ENCODE results near the gene LRRC4C. TPM values are rescaled to one million over a fixed set of nuclear protein-coding genes. Genes with fewer than 3 reads are reported as not detected.
A peak's percentile ranks its signal among the peaks of the same experiment; 100 is the strongest.

Gene LRRC4C
- total RNA-seq, 1 donor from 2014 or later, result 16.9 TPM

DNA sequence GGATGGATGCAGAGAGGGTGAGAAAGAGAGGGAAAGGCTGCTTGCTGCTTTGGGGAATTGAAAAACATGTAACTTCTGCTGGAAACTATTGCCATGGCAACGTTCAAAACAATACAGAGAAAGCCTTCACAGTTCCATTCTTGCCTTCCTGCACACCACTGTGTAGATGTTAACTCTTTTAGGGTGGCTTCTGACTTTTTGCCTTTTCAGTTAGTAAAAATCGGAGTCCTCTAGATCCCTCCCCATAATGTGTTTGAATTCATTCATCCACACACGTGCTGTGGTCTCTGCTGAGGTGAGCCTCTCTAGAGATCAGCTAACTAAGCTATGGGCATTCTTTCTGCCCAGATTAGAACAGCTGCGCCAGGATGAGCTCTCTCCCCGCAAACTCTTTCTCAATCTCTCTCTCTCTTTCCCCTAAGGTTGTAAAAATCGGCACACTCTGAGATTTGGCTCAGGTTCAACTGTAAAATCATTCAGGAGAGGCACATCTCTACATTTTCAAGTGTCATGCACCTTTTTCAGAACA, 1178.3 kb downstream of the LRRC4C start:
- Mint-ChIP-seq H3K4me3 (no peak overlapping the region), H3K36me3 (peaks cover 5% of the 10 kb centered on the region), H3K27me3 (ENCODE audit: low read depth) (peaks cover 41% of the 10 kb centered on the region), H3K9me3 (no peaks in the 10 kb centered on the region), H3K27ac (peak overlapping the region; percentile 63), H3K4me1 (peaks cover 22% of the 10 kb centered on the region)
- no peak for TF ChIP-seq CTCF (IDR thresholded peaks at IDR 0.05; ENCODE audit: unreplicated experiment)
- no peak for DNase-seq (ENCODE audit: low spot score in 2 of 2, unreplicated experiment in 2 of 2)

DNA sequence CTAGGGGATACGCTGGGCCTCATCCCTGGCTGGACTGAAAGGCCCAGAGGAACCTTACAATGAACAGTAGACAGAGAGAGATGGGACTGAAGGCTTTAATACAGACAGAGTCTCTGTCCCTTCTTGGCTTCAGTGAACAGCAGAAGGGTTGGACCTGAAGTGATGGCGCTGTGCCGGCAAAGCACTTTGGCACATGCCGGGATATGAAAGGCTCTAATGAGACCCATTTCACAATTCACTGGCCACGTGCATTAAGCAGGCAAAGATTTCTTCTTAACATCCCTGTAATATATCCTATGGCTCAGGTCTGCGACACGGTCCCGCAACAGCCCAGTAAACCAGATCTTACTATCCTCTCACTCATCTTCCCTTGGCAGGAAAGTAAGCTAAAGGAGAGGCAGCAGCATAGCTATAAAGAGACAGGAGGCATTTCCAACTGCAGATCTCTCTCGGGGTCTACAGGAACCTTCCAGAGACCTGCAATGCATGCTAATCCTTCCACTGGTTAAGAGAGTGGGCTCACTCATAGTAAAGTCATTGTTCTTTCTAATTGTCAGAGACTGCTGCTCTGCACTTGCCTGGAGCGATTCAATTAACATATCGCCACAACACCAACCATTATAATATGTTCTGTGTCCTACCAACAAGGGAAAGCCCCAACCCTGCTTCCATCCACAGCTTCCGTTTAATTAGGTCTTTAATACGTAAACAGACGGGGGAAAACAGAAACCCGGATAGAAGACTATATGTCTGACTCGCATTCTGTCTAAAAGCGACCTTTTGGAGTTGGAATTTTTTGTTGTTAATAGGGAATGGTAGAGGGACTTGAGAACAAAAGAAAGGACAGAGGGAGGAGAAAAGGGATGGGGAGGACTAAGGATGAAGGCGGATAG, 1179.0 kb downstream of the LRRC4C start:
- Mint-ChIP-seq H3K4me1 (peaks cover 28% of the 10 kb centered on the region), H3K27ac (peak overlapping the region; percentile 63), H3K36me3 (peaks cover 5% of the 10 kb centered on the region), H3K27me3 (ENCODE audit: low read depth) (peaks cover 44% of the 10 kb centered on the region), H3K9me3 (no peaks in the 10 kb centered on the region), H3K4me3 (no peak overlapping the region)
- no peak for TF ChIP-seq CTCF (IDR thresholded peaks at IDR 0.05; ENCODE audit: unreplicated experiment)
- no peak for DNase-seq (ENCODE audit: low spot score in 2 of 2, unreplicated experiment in 2 of 2)

GRCh38 chr11:40276960-40277359, 1182.5 kb downstream of the LRRC4C start:
- DNase-seq (ENCODE audit: low spot score in 2 of 2, unreplicated experiment in 2 of 2), result no peak
- H3K27ac Mint-ChIP-seq, result no peak overlapping the region
- no peak for TF ChIP-seq CTCF (IDR thresholded peaks at IDR 0.05; ENCODE audit: unreplicated experiment)
- peaks cover 2% of the 10 kb centered on the region for H3K36me3 Mint-ChIP-seq
- no peaks in the 10 kb centered on the region for H3K9me3 Mint-ChIP-seq
- peaks cover 36% of the 10 kb centered on the region for H3K27me3 Mint-ChIP-seq (ENCODE audit: low read depth)
- no peak overlapping the region for H3K4me3 Mint-ChIP-seq
- peaks cover 52% of the 10 kb centered on the region for H3K4me1 Mint-ChIP-seq

GRCh38 chr11:40274017-40274416, 1185.4 kb downstream of the LRRC4C start:
- Mint-ChIP-seq H3K4me1 (peaks cover 54% of the 10 kb centered on the region), H3K27me3 (ENCODE audit: low read depth) (peaks cover 30% of the 10 kb centered on the region), H3K9me3 (no peaks in the 10 kb centered on the region), H3K36me3 (no peaks in the 10 kb centered on the region), H3K27ac (peak overlapping the region; percentile 95), H3K4me3 (peak overlapping the region; percentile 28)
- DNase-seq (ENCODE audit: low spot score in 2 of 2, unreplicated experiment in 2 of 2), result peak in 1 of 2 experiments; percentile 40
- TF ChIP-seq CTCF (IDR thresholded peaks at IDR 0.05; ENCODE audit: unreplicated experiment), result no peak

DNA sequence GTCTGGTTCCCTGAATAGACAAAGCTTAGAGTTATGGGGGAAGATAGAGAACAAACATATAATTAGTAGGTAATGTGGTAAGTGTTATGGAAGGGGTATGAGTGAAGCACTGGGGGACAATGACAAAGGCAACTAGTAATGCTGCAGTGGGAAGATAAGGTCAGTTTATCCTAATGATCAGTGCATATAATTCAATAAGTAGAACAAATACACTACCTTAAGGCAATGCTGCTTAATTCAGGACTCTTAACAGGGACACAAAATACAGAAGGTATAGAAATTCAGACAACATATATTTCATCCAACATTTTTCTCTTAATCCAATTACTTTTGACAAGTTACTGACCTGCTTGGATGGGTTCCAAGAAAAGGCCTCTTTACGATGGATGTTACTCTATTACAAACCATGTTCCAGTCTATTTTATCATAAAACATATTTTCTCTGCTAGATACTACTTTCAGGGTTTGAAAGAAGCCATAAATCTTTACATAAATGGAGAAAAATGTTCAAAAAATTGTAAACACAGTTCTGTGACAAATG, 1186.2 kb downstream of the LRRC4C start:
- H3K36me3 Mint-ChIP-seq, result no peaks in the 10 kb centered on the region
- H3K9me3 Mint-ChIP-seq, result no peaks in the 10 kb centered on the region
- peaks cover 54% of the 10 kb centered on the region for H3K4me1 Mint-ChIP-seq
- H3K4me3 Mint-ChIP-seq, result no peak overlapping the region
- DNase-seq (ENCODE audit: low spot score in 2 of 2, unreplicated experiment in 2 of 2), result no peak
- peaks cover 25% of the 10 kb centered on the region for H3K27me3 Mint-ChIP-seq (ENCODE audit: low read depth)
- no peak for TF ChIP-seq CTCF (IDR thresholded peaks at IDR 0.05; ENCODE audit: unreplicated experiment)
- peak overlapping the region; percentile 95 for H3K27ac Mint-ChIP-seq

Data from mesothelial cell of epicardium (in vitro differentiated cells).